H1 (cell line): ENCODE measurements around the gene PHRF1. TPM values are rescaled to one million over a fixed set of nuclear protein-coding genes. Genes with fewer than 3 reads are reported as not detected.

ENCODE experiments used
- ASH2L ChIP-seq: fragments of 200-600, 300-600 bp; sonication (generic); IDR thresholded peaks from one replicate; pipeline ENCODE4 v1.7.1; 2017; ENCODE audit warnings: low read length
- BRCA1 ChIP-seq: IDR thresholded peaks from 2 replicates; pipeline ENCODE4 v1.6.1; 2012; ENCODE audit warnings: low read depth, low read length, improper control_type of control experiment
- CEBPB ChIP-seq: IDR thresholded peaks from 2 replicates; pipeline ENCODE4 v1.6.1; 2012; ENCODE audit warnings: low read depth, low read length
- CHD7 ChIP-seq: fragments of 300-600 bp; sonication (generic); IDR thresholded peaks from 2 replicates; pipeline ENCODE4 v1.7.1; 2012; ENCODE audit warnings: low read length, moderate library complexity, mild to moderate bottlenecking, inconsistent platforms; ENCODE audit not compliant: insufficient replicate concordance
- HDAC6 ChIP-seq: IDR thresholded peaks from one replicate; pipeline ENCODE4 v1.7.1; 2012; ENCODE audit warnings: low read depth, mild to moderate bottlenecking, inconsistent platforms, low read length, moderate library complexity
- KDM1A ChIP-seq: fragments of 200-600, 300-600 bp; sonication (generic); IDR thresholded peaks from 2 replicates; pipeline ENCODE4 v1.7.1; 2016; ENCODE audit warnings: mild to moderate bottlenecking, low read length, borderline replicate concordance
- POU5F1 ChIP-seq: IDR thresholded peaks from 2 replicates; pipeline ENCODE4 v1.6.1; 2011; ENCODE audit warnings: low read depth, mild to moderate bottlenecking, low read length, moderate library complexity
- SIX5 ChIP-seq: IDR thresholded peaks from 2 replicates; pipeline ENCODE4 v1.6.1; 2011; ENCODE audit warnings: mild to moderate bottlenecking, low read depth, low read length
- SP1 ChIP-seq: IDR thresholded peaks from 2 replicates; pipeline ENCODE4 v1.6.1; 2011; ENCODE audit warnings: low read depth, low read length
- SP4 ChIP-seq: IDR thresholded peaks from 2 replicates; pipeline ENCODE4 v1.6.1; 2012; ENCODE audit warnings: low read length, inconsistent platforms
- TAF1 ChIP-seq: IDR thresholded peaks from 2 replicates; pipeline ENCODE4 v1.6.1; 2011; ENCODE audit warnings: mild to moderate bottlenecking, low read depth, low read length
- YY1 ChIP-seq: IDR thresholded peaks from 2 replicates; pipeline ENCODE4 v1.6.1; 2011; ENCODE audit warnings: low read depth, mild to moderate bottlenecking, low read length
- polyA plus RNA-seq, 7 experiments: library from polyadenylated mRNA; depleted of rRNA in 3 of 7; stranded (reverse) in 5 of 7; unstranded in 2 of 7; fragments of >200 nt in 5 of 7; fragments of 200-250 nt in 2 of 7; gene quantifications; 1 replicate in 5 of 7; 2 replicates in 1 of 7; 4 replicates in 1 of 7; pipeline versions ENCODE4 v1.2.1 to v1.2.3, GENCODE V29; 2011 to 2013; ENCODE audit warnings: missing spikeins in 2 of 7, mixed read lengths in 2 of 7
- total RNA-seq: library from RNA; stranded (reverse); fragmentation: NEBNext Ultra II Directional; extraction: Animal tissue kit (Norgen Biotek cat#: 25700); gene quantifications from 2 replicates; pipeline ENCODE4 v1.2.1, GENCODE V29; 2021

The PHRF1 gene
- total and polyA plus RNA-seq, 2 of the 8 experiments (the other 6 are each of a cell fraction or from before 2014, with no cell fraction given): 13.4 to 37.3 TPM

- TF ChIP-seq CHD7: no peak
- peak; percentile 83; the same call in 1 of the 2 replicates for TF ChIP-seq SP4
- peak; percentile 99 for TF ChIP-seq TAF1
- TF ChIP-seq HDAC6: no peak
- TF ChIP-seq ASH2L: peak; percentile 63
- no peak; the same call in 1 of the 2 replicates for TF ChIP-seq BRCA1
- no peak for TF ChIP-seq CEBPB
- peak; percentile 82 for TF ChIP-seq SP1
- 0 out of 2 replicates have a peak, but pooled peaks have one; percentile 7 for TF ChIP-seq YY1
- no peak for TF ChIP-seq POU5F1
- no peak for TF ChIP-seq KDM1A
- TF ChIP-seq SIX5: peak; percentile 48
These were observed at the start of gene PHRF1 (continued) for GRCh38 chr11:575996-576768.
